Suprapubic skin (tissue), 3 donors: ENCODE results near the gene CRB1.

Experiments
- EP300 ChIP-seq: sonication (generic); formaldehyde crosslinking; IDR thresholded peaks from one replicate; pipeline ENCODE4 v1.6.1; 2017; ENCODE audit warnings: antibody characterized with exemption
- TF ChIP-seq, protein P1 (sequence below), 2 donors: fragments of 200-600 bp in 1 of 2; fragments of 450-650 bp in 1 of 2; sonication (generic) in 1 of 2; IDR thresholded peaks; one replicate each; pipeline ENCODE4 v1.5.1; 2016 to 2019; ENCODE audit warnings: antibody characterized with exemption in 2 of 2, mild to moderate bottlenecking in 1 of 2, moderate library complexity in 1 of 2

DNA sequence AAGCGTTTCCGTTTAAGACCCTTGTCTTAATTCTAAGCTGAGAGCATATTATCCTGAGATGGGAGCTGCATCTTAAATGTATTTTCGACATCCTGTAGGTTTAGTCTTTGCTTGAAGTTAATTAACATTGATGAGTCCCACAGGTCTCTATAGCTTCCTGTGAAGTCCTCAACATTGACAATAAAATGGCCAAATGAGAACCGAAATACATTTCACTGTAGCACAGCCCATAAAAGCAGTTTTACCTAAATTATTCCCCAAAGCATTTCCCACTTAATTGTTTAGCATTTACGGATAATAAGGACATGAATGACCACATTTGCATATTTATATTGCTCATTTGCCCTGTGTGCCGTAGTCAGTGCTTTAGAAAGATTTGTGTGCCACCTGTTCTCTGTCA lies 116.4 kb downstream of the CRB1 start:
- TF ChIP-seq, protein P1, sequence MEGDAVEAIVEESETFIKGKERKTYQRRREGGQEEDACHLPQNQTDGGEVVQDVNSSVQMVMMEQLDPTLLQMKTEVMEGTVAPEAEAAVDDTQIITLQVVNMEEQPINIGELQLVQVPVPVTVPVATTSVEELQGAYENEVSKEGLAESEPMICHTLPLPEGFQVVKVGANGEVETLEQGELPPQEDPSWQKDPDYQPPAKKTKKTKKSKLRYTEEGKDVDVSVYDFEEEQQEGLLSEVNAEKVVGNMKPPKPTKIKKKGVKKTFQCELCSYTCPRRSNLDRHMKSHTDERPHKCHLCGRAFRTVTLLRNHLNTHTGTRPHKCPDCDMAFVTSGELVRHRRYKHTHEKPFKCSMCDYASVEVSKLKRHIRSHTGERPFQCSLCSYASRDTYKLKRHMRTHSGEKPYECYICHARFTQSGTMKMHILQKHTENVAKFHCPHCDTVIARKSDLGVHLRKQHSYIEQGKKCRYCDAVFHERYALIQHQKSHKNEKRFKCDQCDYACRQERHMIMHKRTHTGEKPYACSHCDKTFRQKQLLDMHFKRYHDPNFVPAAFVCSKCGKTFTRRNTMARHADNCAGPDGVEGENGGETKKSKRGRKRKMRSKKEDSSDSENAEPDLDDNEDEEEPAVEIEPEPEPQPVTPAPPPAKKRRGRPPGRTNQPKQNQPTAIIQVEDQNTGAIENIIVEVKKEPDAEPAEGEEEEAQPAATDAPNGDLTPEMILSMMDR (IDR thresholded peaks at IDR 0.05): no peak
- TF ChIP-seq EP300: no peak
